ENCODE measurements around the gene MAD1L1.

The MAD1L1 gene

DNA sequence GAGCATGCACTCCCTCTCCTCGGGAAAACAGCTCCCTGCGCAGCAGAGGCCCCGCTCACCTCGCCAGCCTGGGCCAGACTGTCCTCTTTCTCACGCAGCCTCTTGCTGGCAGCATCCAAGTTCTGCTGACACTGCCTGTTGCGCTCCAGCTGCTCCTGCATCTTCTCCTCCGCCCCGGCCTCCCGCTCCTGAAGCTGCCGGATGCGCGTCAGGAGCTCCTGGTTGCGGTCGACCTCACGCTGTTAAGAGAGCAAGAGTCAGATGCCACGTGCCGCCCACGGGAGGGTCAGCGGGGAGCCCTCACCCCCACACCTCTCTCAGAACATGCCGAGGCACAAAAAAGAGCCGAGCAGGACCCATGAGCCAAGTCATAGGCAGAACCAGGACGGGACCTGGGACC is 10.2 kb downstream of the MAD1L1 start (continued):
- TF ChIP-seq, protein P1, sequence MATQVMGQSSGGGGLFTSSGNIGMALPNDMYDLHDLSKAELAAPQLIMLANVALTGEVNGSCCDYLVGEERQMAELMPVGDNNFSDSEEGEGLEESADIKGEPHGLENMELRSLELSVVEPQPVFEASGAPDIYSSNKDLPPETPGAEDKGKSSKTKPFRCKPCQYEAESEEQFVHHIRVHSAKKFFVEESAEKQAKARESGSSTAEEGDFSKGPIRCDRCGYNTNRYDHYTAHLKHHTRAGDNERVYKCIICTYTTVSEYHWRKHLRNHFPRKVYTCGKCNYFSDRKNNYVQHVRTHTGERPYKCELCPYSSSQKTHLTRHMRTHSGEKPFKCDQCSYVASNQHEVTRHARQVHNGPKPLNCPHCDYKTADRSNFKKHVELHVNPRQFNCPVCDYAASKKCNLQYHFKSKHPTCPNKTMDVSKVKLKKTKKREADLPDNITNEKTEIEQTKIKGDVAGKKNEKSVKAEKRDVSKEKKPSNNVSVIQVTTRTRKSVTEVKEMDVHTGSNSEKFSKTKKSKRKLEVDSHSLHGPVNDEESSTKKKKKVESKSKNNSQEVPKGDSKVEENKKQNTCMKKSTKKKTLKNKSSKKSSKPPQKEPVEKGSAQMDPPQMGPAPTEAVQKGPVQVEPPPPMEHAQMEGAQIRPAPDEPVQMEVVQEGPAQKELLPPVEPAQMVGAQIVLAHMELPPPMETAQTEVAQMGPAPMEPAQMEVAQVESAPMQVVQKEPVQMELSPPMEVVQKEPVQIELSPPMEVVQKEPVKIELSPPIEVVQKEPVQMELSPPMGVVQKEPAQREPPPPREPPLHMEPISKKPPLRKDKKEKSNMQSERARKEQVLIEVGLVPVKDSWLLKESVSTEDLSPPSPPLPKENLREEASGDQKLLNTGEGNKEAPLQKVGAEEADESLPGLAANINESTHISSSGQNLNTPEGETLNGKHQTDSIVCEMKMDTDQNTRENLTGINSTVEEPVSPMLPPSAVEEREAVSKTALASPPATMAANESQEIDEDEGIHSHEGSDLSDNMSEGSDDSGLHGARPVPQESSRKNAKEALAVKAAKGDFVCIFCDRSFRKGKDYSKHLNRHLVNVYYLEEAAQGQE (tag by site-specific recombination; IDR thresholded peaks at IDR 0.05), result no peak

DNA sequence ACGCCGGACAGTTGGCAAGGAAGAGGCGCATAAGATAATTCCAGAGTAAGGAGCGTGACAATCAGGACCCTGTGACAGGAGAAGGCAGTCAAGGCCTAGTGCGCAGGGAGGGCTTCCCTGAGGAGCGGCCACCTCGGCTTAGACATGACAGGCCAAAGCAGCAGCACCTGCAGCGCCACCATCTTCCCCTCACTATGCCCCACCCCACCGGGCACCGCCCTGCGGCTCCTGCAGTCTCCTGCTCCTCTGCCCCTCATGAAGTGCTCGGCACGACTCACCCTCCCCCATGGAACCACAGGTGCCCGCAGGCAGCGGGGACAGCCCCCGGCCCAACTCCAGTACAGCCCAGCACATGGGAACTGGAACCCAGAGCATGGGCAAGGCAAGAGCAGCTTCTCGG is 11.8 kb downstream of the MAD1L1 start:
- no peak for TF ChIP-seq ZBTB8A (tag by site-specific recombination; IDR thresholded peaks at IDR 0.05)
- no peak for TF ChIP-seq KLF7 (tag by site-specific recombination; IDR thresholded peaks at IDR 0.05; ENCODE audit: borderline replicate concordance)
- TF ChIP-seq ZNF223 (tag by site-specific recombination; IDR thresholded peaks at IDR 0.05), result no peak
- no peak for TF ChIP-seq ZNF24 (tag by site-specific recombination; IDR thresholded peaks at IDR 0.05)
- TF ChIP-seq ZSCAN23 (tag by site-specific recombination; IDR thresholded peaks at IDR 0.05), result no peak
- no peak for TF ChIP-seq ZNF600 (tag by site-specific recombination; IDR thresholded peaks at IDR 0.05)
- TF ChIP-seq, protein P2, sequence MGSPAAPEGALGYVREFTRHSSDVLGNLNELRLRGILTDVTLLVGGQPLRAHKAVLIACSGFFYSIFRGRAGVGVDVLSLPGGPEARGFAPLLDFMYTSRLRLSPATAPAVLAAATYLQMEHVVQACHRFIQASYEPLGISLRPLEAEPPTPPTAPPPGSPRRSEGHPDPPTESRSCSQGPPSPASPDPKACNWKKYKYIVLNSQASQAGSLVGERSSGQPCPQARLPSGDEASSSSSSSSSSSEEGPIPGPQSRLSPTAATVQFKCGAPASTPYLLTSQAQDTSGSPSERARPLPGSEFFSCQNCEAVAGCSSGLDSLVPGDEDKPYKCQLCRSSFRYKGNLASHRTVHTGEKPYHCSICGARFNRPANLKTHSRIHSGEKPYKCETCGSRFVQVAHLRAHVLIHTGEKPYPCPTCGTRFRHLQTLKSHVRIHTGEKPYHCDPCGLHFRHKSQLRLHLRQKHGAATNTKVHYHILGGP (tag by site-specific recombination; IDR thresholded peaks at IDR 0.05), result no peak
- TF ChIP-seq ZBTB7A (tag by site-specific recombination; IDR thresholded peaks at IDR 0.05; ENCODE audit: low read depth), result no peak
- no peak for TF ChIP-seq ZNF211 (tag by site-specific recombination; IDR thresholded peaks at IDR 0.05; ENCODE audit: low read depth)
- TF ChIP-seq ZNF843 (tag by site-specific recombination; IDR thresholded peaks at IDR 0.05), result no peak
- no peak for TF ChIP-seq HOXD13 (CRISPR knock-in tag; IDR thresholded peaks at IDR 0.05; ENCODE audit: borderline replicate concordance)
- TF ChIP-seq, protein P3, sequence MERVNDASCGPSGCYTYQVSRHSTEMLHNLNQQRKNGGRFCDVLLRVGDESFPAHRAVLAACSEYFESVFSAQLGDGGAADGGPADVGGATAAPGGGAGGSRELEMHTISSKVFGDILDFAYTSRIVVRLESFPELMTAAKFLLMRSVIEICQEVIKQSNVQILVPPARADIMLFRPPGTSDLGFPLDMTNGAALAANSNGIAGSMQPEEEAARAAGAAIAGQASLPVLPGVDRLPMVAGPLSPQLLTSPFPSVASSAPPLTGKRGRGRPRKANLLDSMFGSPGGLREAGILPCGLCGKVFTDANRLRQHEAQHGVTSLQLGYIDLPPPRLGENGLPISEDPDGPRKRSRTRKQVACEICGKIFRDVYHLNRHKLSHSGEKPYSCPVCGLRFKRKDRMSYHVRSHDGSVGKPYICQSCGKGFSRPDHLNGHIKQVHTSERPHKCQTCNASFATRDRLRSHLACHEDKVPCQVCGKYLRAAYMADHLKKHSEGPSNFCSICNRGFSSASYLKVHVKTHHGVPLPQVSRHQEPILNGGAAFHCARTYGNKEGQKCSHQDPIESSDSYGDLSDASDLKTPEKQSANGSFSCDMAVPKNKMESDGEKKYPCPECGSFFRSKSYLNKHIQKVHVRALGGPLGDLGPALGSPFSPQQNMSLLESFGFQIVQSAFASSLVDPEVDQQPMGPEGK (tag by site-specific recombination; IDR thresholded peaks at IDR 0.05), result no peak
- TF ChIP-seq ZNF544 (tag by site-specific recombination; IDR thresholded peaks at IDR 0.05), result no peak
- TF ChIP-seq BCL11B (tag by site-specific recombination; IDR thresholded peaks at IDR 0.05; ENCODE audit: low read depth), result no peak
- TF ChIP-seq, protein P4, sequence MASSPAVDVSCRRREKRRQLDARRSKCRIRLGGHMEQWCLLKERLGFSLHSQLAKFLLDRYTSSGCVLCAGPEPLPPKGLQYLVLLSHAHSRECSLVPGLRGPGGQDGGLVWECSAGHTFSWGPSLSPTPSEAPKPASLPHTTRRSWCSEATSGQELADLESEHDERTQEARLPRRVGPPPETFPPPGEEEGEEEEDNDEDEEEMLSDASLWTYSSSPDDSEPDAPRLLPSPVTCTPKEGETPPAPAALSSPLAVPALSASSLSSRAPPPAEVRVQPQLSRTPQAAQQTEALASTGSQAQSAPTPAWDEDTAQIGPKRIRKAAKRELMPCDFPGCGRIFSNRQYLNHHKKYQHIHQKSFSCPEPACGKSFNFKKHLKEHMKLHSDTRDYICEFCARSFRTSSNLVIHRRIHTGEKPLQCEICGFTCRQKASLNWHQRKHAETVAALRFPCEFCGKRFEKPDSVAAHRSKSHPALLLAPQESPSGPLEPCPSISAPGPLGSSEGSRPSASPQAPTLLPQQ (tag by site-specific recombination; IDR thresholded peaks at IDR 0.05), result no peak
- no peak for TF ChIP-seq ZNF19 (tag by site-specific recombination; IDR thresholded peaks at IDR 0.05; ENCODE audit: low read depth)
- Histone ChIP-seq H3K4me1 (ENCODE audit: control insufficient read depth, insufficient read depth, low read length) (no peaks in the 10 kb centered on the region), H3K9me3 (ENCODE audit: control insufficient read depth, insufficient read depth, low read depth, low read length) (no peaks in the 10 kb centered on the region), H3K36me3 (ENCODE audit: control insufficient read depth in 2 of 2, insufficient read depth in 1 of 2, low read length in 2 of 2) (peaks cover 8 to 84% of the 10 kb centered on the region in 2 experiments), H3K27ac (ENCODE audit: extremely low read depth, low read depth, low read length) (no peak overlapping the region), H3K4me3 (ENCODE audit: low read depth, low read length) (no peak overlapping the region)
- CTCF ChIA-PET, result no interaction called here
- POLR2A ChIA-PET, result no interaction called here

Measured in HEK293 (cell line).